GM12875 (cell line): ENCODE results near the gene CAPNS2.

Experiments
- H3K4me3 ChIP-seq: one replicate; pipeline ENCODE4 v1.5.1; 2011; ENCODE audit warnings: low read depth, low read length, control low read depth
- CTCF ChIP-seq: IDR thresholded peaks from 2 replicates; pipeline ENCODE4 v1.5.1; 2011; ENCODE audit warnings: low read depth, mild to moderate bottlenecking, control low read depth, inconsistent platforms, low read length, moderate library complexity, borderline replicate concordance; ENCODE audit not compliant: insufficient read depth

Gene CAPNS2

GRCh38 chr16:55574811-55575210, 8.3 kb downstream of the CAPNS2 start:
- TF ChIP-seq CTCF = no peak
- no peak overlapping the region for H3K4me3 ChIP-seq

GRCh38 chr16:55575496-55575895, 9.0 kb downstream of the CAPNS2 start:
- no peak overlapping the region for H3K4me3 ChIP-seq
- TF ChIP-seq CTCF = no peak

- no peak for TF ChIP-seq CTCF
- H3K4me3 ChIP-seq = no peak overlapping the region
These were observed 9.9 kb downstream of the CAPNS2 start for GRCh38 chr16:55576384-55576783.

- H3K4me3 ChIP-seq = no peak overlapping the region
- TF ChIP-seq CTCF = no peak
These were observed 11.4 kb downstream of the CAPNS2 start for GRCh38 chr16:55577887-55578286.

- TF ChIP-seq CTCF = no peak
- H3K4me3 ChIP-seq = no peak overlapping the region
These were observed 19.1 kb downstream of the CAPNS2 start for GRCh38 chr16:55585631-55586030.

- H3K4me3 ChIP-seq = no peak overlapping the region
- no peak for TF ChIP-seq CTCF
These were observed 22.3 kb downstream of the CAPNS2 start for GRCh38 chr16:55588799-55589198.

GRCh38 chr16:55592306-55592705, 25.8 kb downstream of the CAPNS2 start:
- no peak for TF ChIP-seq CTCF
- H3K4me3 ChIP-seq = no peak overlapping the region
